ENCODE results near the gene ADD1.

The ADD1 gene

DNA sequence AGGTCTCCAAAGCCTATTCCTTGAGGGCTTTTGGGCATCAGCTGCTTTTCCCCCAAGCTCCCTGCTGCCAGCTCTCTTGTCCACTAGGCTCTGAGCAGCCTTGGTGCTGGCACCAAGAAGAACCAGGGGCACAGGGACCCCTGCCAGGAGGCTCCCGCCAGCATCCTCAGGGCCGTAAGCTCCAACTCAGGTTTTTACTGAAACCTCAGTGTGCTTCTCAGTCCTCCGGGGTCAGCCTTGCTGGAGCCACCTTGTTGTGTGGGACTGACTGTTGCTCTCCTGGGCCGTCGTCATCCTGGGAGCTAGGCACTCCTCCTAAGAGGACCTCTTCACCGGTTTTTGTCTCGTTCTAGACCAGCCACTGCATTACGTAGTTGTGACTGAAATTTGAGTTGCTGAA lies 80.6 kb downstream of the ADD1 start:
- H3K27me3 ChIP-seq (ENCODE audit: control insufficient read depth, insufficient read depth, low read length), result no peaks in the 10 kb centered on the region
- H3K9ac ChIP-seq (ENCODE audit: low read length), result no peak overlapping the region
- H3K9me3 ChIP-seq (ENCODE audit: control insufficient read depth, low read depth, low read length), result peaks cover 7% of the 10 kb centered on the region
- H3K4me1 ChIP-seq (ENCODE audit: control insufficient read depth, low read depth, low read length), result peaks cover 18% of the 10 kb centered on the region
- H3K27ac ChIP-seq (ENCODE audit: low read length), result no peak overlapping the region
- peaks cover 3% of the 10 kb centered on the region for H3K36me3 ChIP-seq (ENCODE audit: control insufficient read depth, low read depth, low read length)
- H3K4me3 ChIP-seq (ENCODE audit: low read length), result no peak overlapping the region

GRCh38 chr4:2924765-2925301 lies 81.2 kb downstream of the ADD1 start:
- Histone ChIP-seq H3K27me3 (ENCODE audit: control insufficient read depth, insufficient read depth, low read length) (no peaks in the 10 kb centered on the region), H3K9ac (ENCODE audit: low read length) (no peak overlapping the region), H3K4me3 (ENCODE audit: low read length) (no peak overlapping the region), H3K4me1 (ENCODE audit: control insufficient read depth, low read depth, low read length) (peaks cover 18% of the 10 kb centered on the region), H3K36me3 (ENCODE audit: control insufficient read depth, low read depth, low read length) (peaks cover 5% of the 10 kb centered on the region), H3K27ac (ENCODE audit: low read length) (no peak overlapping the region), H3K9me3 (ENCODE audit: control insufficient read depth, low read depth, low read length) (peaks cover 5% of the 10 kb centered on the region)

- H3K4me1 ChIP-seq (ENCODE audit: control insufficient read depth, low read depth, low read length), result peaks cover 18% of the 10 kb centered on the region
- H3K4me3 ChIP-seq (ENCODE audit: low read length), result no peak overlapping the region
- no peaks in the 10 kb centered on the region for H3K27me3 ChIP-seq (ENCODE audit: control insufficient read depth, insufficient read depth, low read length)
- H3K27ac ChIP-seq (ENCODE audit: low read length), result no peak overlapping the region
- no peak overlapping the region for H3K9ac ChIP-seq (ENCODE audit: low read length)
- H3K36me3 ChIP-seq (ENCODE audit: control insufficient read depth, low read depth, low read length), result peaks cover 12% of the 10 kb centered on the region
- no peaks in the 10 kb centered on the region for H3K9me3 ChIP-seq (ENCODE audit: control insufficient read depth, low read depth, low read length)
Observed at GRCh38 chr4:2925496-2925895, 81.9 kb downstream of the ADD1 start.

DNA sequence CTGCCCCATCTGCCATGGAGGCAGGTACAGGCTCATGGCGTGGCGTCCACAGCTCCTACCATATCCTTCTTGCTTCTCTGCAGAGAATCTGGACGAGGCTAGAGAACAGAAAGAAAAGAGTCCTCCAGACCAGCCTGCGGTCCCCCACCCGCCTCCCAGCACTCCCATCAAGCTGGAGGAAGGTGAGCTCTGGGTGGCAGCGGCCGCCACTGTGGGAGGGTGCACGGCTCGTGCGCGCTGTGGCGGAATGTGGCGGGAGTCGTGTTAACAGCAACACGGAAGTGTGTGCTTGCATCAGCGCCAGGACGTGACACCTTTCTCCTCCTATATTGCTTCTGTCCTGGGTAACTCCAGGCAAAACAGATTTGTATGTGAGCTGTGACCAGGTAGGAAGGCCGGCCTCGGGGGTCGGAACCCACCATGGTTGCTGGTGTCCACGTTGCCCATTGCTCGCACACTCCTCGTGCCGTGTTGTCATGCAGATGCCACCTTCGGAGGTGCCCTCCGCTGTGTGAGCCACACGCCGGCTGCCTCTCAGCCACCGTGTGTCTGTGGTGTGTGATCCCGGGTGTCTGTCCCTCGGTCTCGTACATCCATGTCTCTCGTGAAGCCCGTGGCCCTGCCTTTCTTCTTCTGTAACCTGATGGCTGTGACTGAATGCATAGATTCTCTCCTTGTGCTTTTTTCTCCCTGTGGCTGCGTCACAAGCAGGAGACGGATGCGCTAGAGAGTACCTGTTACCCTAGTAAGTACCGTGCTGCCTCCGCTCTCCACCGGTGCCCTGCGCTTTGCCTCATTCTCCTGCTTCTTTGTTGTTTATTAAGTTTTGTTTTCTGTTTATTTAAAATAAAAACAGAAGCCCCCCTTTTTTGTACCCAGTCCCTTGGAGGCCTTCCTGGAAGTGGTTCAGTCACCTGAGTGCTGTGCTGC lies 82.6 kb downstream of the ADD1 start:
- no peak overlapping the region for H3K27ac ChIP-seq (ENCODE audit: low read length)

DNA sequence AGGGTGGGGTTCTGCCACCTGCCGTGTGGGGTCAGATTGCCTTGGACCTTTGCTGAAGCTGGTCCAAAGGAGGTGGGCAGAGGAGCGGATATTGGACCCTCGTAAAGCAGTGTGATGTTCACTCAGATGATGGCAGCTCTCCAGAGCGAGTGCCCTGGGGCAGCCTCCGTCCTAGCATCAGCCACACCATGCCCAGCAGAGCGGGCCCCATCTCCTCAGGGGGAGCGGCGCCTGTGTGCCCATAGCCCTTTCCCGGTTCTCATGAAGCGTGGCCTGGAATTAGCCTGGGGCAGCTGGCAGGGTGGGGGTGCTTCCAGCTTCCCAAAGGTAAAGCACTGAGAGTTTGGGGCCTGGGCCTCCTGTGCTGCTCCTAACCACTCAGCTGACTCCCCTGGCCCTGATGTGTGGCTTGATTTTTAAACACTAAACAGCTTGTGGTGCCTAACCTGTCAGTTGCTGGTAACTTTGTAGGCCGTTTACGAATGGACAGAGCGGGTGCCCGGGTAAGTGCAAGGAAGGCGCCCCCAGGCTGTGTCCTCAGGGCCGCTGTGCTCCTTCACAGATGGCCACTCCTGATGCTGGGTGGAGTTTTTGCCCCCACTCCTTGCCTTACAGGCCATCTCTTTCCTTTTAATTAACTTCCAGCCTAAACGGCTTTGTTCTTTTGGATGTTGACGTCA lies 83.5 kb downstream of the ADD1 start:
- no peak overlapping the region for H3K4me3 ChIP-seq (ENCODE audit: low read length)
- peaks cover 14% of the 10 kb centered on the region for H3K36me3 ChIP-seq (ENCODE audit: control insufficient read depth, low read depth, low read length)

More for the DNA sequence above, 82.6 kb downstream of the ADD1 start:
- H3K9me3 ChIP-seq (ENCODE audit: control insufficient read depth, low read depth, low read length), result no peaks in the 10 kb centered on the region
- peaks cover 14% of the 10 kb centered on the region for H3K36me3 ChIP-seq (ENCODE audit: control insufficient read depth, low read depth, low read length)
- H3K4me3 ChIP-seq (ENCODE audit: low read length), result no peak overlapping the region
- no peaks in the 10 kb centered on the region for H3K27me3 ChIP-seq (ENCODE audit: control insufficient read depth, insufficient read depth, low read length)
- no peak overlapping the region for H3K9ac ChIP-seq (ENCODE audit: low read length)
- H3K4me1 ChIP-seq (ENCODE audit: control insufficient read depth, low read depth, low read length), result peaks cover 18% of the 10 kb centered on the region

GRCh38 chr4:2927696-2928075 lies 84.0 kb downstream of the ADD1 start:
- H3K36me3 ChIP-seq (ENCODE audit: control insufficient read depth, low read depth, low read length), result peaks cover 14% of the 10 kb centered on the region
- no peak overlapping the region for H3K27ac ChIP-seq (ENCODE audit: low read length)

More for the DNA sequence above, 83.5 kb downstream of the ADD1 start:
- Histone ChIP-seq H3K9me3 (ENCODE audit: control insufficient read depth, low read depth, low read length) (no peaks in the 10 kb centered on the region), H3K27me3 (ENCODE audit: control insufficient read depth, insufficient read depth, low read length) (no peaks in the 10 kb centered on the region), H3K9ac (ENCODE audit: low read length) (no peak overlapping the region), H3K27ac (ENCODE audit: low read length) (no peak overlapping the region), H3K4me1 (ENCODE audit: control insufficient read depth, low read depth, low read length) (peaks cover 18% of the 10 kb centered on the region)

DNA sequence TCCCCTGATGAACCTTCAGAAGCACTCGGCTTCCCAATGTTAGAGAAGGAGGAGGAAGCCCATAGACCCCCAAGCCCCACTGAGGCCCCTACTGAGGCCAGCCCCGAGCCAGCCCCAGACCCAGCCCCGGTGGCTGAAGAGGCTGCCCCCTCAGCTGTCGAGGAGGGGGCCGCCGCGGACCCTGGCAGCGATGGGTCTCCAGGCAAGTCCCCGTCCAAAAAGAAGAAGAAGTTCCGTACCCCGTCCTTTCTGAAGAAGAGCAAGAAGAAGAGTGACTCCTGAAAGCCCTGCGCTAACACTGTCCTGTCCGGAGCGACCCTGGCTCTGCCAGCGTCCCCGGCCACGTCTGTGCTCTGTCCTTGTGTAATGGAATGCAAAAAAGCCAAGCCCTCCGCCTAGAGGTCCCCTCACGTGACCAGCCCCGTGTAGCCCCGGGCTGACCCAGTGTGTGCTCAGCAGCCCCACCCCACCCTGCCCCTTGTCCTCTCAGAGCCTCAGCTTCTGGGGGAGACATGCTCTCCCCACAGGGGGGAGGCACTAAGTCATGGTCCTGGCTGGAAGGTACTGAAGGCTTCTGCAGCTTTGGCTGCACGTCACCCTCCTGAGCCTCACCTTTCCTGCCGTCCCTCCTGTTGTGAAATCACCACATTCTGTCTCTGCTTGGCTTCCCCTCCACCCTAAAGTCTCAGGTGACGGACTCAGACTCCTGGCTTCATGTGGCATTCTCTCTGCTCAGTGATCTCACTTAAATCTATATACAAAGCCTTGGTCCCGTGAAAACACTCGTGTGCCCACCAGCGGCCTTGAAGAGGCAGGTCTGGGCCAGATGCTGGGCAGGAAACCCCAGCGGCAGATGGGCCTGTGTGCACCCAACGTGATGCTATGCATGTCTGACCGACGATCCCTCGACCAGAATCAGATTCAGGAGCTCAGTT lies 84.9 kb downstream of the ADD1 start:
- no peak overlapping the region for H3K4me3 ChIP-seq (ENCODE audit: low read length)
- H3K36me3 ChIP-seq (ENCODE audit: control insufficient read depth, low read depth, low read length), result peaks cover 14% of the 10 kb centered on the region
- no peak overlapping the region for H3K27ac ChIP-seq (ENCODE audit: low read length)
- no peaks in the 10 kb centered on the region for H3K27me3 ChIP-seq (ENCODE audit: control insufficient read depth, insufficient read depth, low read length)
- no peaks in the 10 kb centered on the region for H3K9me3 ChIP-seq (ENCODE audit: control insufficient read depth, low read depth, low read length)
- H3K9ac ChIP-seq (ENCODE audit: low read length), result no peak overlapping the region
- peaks cover 12% of the 10 kb centered on the region for H3K4me1 ChIP-seq (ENCODE audit: control insufficient read depth, low read depth, low read length)

More at GRCh38 chr4:2927696-2928075, 84.0 kb downstream of the ADD1 start:
- Histone ChIP-seq H3K4me3 (ENCODE audit: low read length) (no peak overlapping the region), H3K9me3 (ENCODE audit: control insufficient read depth, low read depth, low read length) (no peaks in the 10 kb centered on the region), H3K27me3 (ENCODE audit: control insufficient read depth, insufficient read depth, low read length) (no peaks in the 10 kb centered on the region), H3K4me1 (ENCODE audit: control insufficient read depth, low read depth, low read length) (peaks cover 16% of the 10 kb centered on the region), H3K9ac (ENCODE audit: low read length) (no peak overlapping the region)

GRCh38 chr4:2929469-2929868 lies 85.8 kb downstream of the ADD1 start:
- Histone ChIP-seq H3K9ac (ENCODE audit: low read length) (no peak overlapping the region), H3K4me1 (ENCODE audit: control insufficient read depth, low read depth, low read length) (peaks cover 2% of the 10 kb centered on the region), H3K36me3 (ENCODE audit: control insufficient read depth, low read depth, low read length) (peaks cover 14% of the 10 kb centered on the region)

DNA sequence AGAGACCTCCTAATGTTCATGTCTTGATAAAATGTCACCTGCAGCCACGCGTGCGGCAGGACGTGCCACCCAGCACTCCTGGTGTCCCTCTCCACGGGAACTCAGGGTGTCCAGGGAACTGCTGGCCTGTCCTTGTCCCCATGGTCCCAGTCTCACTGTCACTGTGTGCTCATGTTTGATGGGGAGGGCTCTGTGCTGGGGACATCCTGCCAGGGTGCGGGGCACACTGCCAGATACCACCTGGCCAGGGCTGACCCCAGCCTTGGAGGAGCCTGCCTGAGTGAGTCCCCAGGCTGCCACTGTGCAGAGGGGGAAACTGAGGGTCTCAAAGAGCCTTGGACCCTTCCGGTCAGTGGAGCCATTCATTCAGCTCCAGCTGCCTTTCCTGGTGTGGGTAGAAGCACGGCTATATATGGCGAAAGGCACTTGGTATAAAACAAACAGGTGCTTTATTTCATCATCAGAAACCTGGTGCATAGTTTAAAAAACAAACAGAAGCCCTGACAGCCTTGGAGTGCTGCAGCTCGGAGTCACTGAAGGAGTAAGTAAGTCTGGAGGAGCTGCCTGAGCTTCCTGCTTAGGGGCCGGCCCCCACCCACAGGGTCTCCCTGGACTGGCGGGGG lies 86.6 kb downstream of the ADD1 start:
- Histone ChIP-seq H3K9ac (ENCODE audit: low read length) (no peak overlapping the region), H3K4me3 (ENCODE audit: low read length) (no peak overlapping the region), H3K27ac (ENCODE audit: low read length) (no peak overlapping the region), H3K9me3 (ENCODE audit: control insufficient read depth, low read depth, low read length) (no peaks in the 10 kb centered on the region), H3K36me3 (ENCODE audit: control insufficient read depth, low read depth, low read length) (peaks cover 14% of the 10 kb centered on the region), H3K4me1 (ENCODE audit: control insufficient read depth, low read depth, low read length) (no peaks in the 10 kb centered on the region), H3K27me3 (ENCODE audit: control insufficient read depth, insufficient read depth, low read length) (no peaks in the 10 kb centered on the region)

More at GRCh38 chr4:2929469-2929868, 85.8 kb downstream of the ADD1 start:
- H3K9me3 ChIP-seq (ENCODE audit: control insufficient read depth, low read depth, low read length), result no peaks in the 10 kb centered on the region
- no peak overlapping the region for H3K27ac ChIP-seq (ENCODE audit: low read length)
- no peaks in the 10 kb centered on the region for H3K27me3 ChIP-seq (ENCODE audit: control insufficient read depth, insufficient read depth, low read length)
- no peak overlapping the region for H3K4me3 ChIP-seq (ENCODE audit: low read length)

DNA sequence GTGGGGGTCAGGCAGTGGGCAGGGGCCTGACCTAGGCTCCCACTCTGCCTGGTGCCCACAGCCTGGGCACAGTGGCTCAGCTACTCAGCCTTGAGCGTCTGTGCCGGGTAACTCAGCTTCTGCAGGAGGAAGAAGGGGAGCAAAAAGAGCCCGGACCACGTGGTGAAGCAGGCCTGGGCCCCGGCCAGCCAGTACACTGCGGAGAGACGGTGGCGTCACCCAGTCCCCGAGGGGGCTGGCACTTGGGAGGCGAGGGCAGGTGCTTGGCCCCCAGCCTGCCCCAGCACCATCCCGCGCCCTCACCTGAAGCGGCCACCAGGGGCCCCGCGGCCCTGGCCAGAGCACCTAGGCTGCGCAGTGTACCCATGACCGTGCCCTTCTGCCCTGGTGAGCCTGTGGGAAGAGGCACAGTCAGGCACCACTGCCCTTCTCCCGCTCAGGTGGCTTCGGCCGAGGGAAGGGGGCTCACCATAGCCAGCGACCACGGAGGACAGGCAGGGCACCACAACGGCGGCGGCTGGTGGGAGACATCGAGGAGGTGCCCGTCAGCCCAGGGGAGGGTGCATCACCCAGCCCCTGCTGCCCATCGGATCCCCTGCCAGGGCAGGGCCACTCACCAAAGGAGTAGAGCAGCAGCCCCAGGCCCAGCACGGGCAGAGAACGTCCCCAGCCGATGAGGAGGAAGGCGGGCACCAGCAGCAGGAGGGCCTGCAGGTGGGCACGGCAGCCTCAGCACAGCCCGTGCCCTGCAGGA lies 87.3 kb downstream of the ADD1 start:
- Histone ChIP-seq H3K9ac (ENCODE audit: low read length) (no peak overlapping the region), H3K27me3 (ENCODE audit: control insufficient read depth, insufficient read depth, low read length) (no peaks in the 10 kb centered on the region), H3K9me3 (ENCODE audit: control insufficient read depth, low read depth, low read length) (no peaks in the 10 kb centered on the region), H3K4me1 (ENCODE audit: control insufficient read depth, low read depth, low read length) (peaks cover 4% of the 10 kb centered on the region), H3K27ac (ENCODE audit: low read length) (no peak overlapping the region), H3K36me3 (ENCODE audit: control insufficient read depth, low read depth, low read length) (peaks cover 14% of the 10 kb centered on the region), H3K4me3 (ENCODE audit: low read length) (no peak overlapping the region)

Measured in iPS-18a (cell line).